ENCODE measurements around the gene SERPINA3. TPM values are rescaled to one million over a fixed set of nuclear protein-coding genes. Genes with fewer than 3 reads are reported as not detected.

Gene SERPINA3
- total and polyA plus RNA-seq, 10 of the 15 experiments (the other 5 are each of a cell fraction or from before 2014, with no cell fraction given), result 2.2 TPM; not detected in 9

GRCh38 chr14:94570002-94570400, 42.2 kb upstream of the SERPINA3 start:
- no peak overlapping the region for H2AFZ ChIP-seq (ENCODE audit: control insufficient read depth, low read depth, low read length)
- ChIA-PET SMC1A (ENCODE audit: uncharacterized antibody, unreplicated experiment) (no interaction called here), CTCF (interaction anchor here (0.7 kb wide), 1 partner anchor 21 kb away, joined by 3 read pairs; no protein-coding TSS in a partner anchor), RAD21 (ENCODE audit: unreplicated experiment) (no interaction called here), POLR2A (no interaction called here)
- no peaks in the 10 kb centered on the region for H3K79me2 ChIP-seq (ENCODE audit: control insufficient read depth, insufficient read depth, low read length)
- BruUV-seq (replicated peaks), result no TSS peak
- no peak for TF ChIP-seq MXI1 (IDR thresholded peaks at IDR 0.05; ENCODE audit: low read depth, low read length)
- TF ChIP-seq BCL11A (IDR thresholded peaks at IDR 0.05; ENCODE audit: low read depth, low read length), result no peak
- TF ChIP-seq KAT2A (conservative IDR thresholded peaks at IDR 0.05; ENCODE audit: control insufficient read depth, low read depth, low read length), result no peak
- TF ChIP-seq RCOR1 (conservative IDR thresholded peaks at IDR 0.05; ENCODE audit: low read depth, low read length), result no peak
- TF ChIP-seq CUX1 (IDR thresholded peaks at IDR 0.05; ENCODE audit: insufficient replicate concordance, low read depth, low read length), result no peak
- TF ChIP-seq TARDBP (IDR thresholded peaks at IDR 0.05; ENCODE audit: borderline replicate concordance), result no peak
- no peak for TF ChIP-seq YY1 (IDR thresholded peaks at IDR 0.05; ENCODE audit: low read depth, low read length)
- no peak for TF ChIP-seq TBL1XR1 (IDR thresholded peaks at IDR 0.05; ENCODE audit: low read depth, low read length)
- no peak for TF ChIP-seq NR2C2 (IDR thresholded peaks at IDR 0.05; ENCODE audit: borderline replicate concordance, control insufficient read depth, insufficient read length, low read depth)
- TF ChIP-seq FOXK2 (IDR thresholded peaks at IDR 0.05), result no peak
- no peak for TF ChIP-seq TAF1 (IDR thresholded peaks at IDR 0.05; ENCODE audit: borderline replicate concordance, low read depth, low read length)
- no peak for TF ChIP-seq HDAC2 (IDR thresholded peaks at IDR 0.05)
- TF ChIP-seq ZNF274 (IDR thresholded peaks at IDR 0.05; ENCODE audit: insufficient read depth, insufficient read length), result no peak
- no peak for TF ChIP-seq ZNF592 (IDR thresholded peaks at IDR 0.05)
- TF ChIP-seq HCFC1 (IDR thresholded peaks at IDR 0.05; ENCODE audit: low read length), result no peak
- no peaks in the 10 kb centered on the region for H3K9me3 ChIP-seq (replicated peaks; ENCODE audit: control insufficient read depth, insufficient read depth, low read length)
- FAIRE-seq, result no peak
- H4K20me1 ChIP-seq (ENCODE audit: control insufficient read depth, insufficient read depth), result no peaks in the 10 kb centered on the region
- intact Hi-C loops (cut with micrococcal nuclease; ENCODE audit: unreplicated experiment), result no loop called here
- no peak overlapping the region for H3K27ac ChIP-seq (ENCODE audit: control insufficient read depth, insufficient read depth)
- H3K4me1 ChIP-seq (ENCODE audit: control insufficient read depth, insufficient read depth, low read length), result no peaks in the 10 kb centered on the region
- no peaks in the 10 kb centered on the region; a peak in 1 of 4 replicates for H3K27me3 ChIP-seq (replicated peaks in 1 of 2; ENCODE audit: control insufficient read depth in 2 of 2, insufficient read depth in 2 of 2, low read length in 1 of 2)
- H3K4me2 ChIP-seq (ENCODE audit: control insufficient read depth, insufficient read depth), result no peak overlapping the region
- DNase-seq (ENCODE audit: low read depth, low spot score), result no peak
- 24% methylated on average over 6 of the region's 6 CpGs for WGBS (ENCODE audit: insufficient coverage, insufficient replicate concordance, low lambda C conversion rate, missing lambda C conversion rate)
- in situ Hi-C loops (cut with MboI), result no loop called here
- H3K36me3 ChIP-seq (ENCODE audit: control insufficient read depth in 2 of 2, insufficient read depth in 2 of 2, low read length in 1 of 2), result no peaks in the 10 kb centered on the region
- H3K4me3 ChIP-seq, result no peak overlapping the region
- ATAC-seq, result no peak
- H3K9ac ChIP-seq (ENCODE audit: control insufficient read depth, insufficient read depth, low read length), result no peak overlapping the region

Data from GM12878 (cell line).